HG03135 (cell line): ENCODE data around the gene MDFI.

Experiments
- ATAC-seq: cut with Tn5 transposase; IDR thresholded peaks from one replicate; pipeline ENCODE4 v1.9.1; 2021; ENCODE audit warnings: mild to moderate bottlenecking, moderate library complexity; ENCODE audit not compliant: unreplicated experiment

Gene MDFI

GRCh38 chr6:41648070-41648585 lies 9.9 kb downstream of the MDFI start:
- no peak for ATAC-seq

GRCh38 chr6:41648921-41649320 lies 10.7 kb downstream of the MDFI start:
- no peak for ATAC-seq

- no peak for ATAC-seq
Observed at GRCh38 chr6:41649596-41649995, 11.3 kb downstream of the MDFI start.

GRCh38 chr6:41650120-41650519 lies 11.9 kb downstream of the MDFI start:
- no peak for ATAC-seq

GRCh38 chr6:41651246-41651961 lies 13.1 kb downstream of the MDFI start:
- no peak for ATAC-seq

- no peak for ATAC-seq
Observed at GRCh38 chr6:41651962-41652657, 13.8 kb downstream of the MDFI start.

GRCh38 chr6:41652866-41653652 lies 14.8 kb downstream of the MDFI start:
- ATAC-seq, result no peak

- no peak for ATAC-seq
Observed at GRCh38 chr6:41653691-41654090, 15.4 kb downstream of the MDFI start.

- no peak for ATAC-seq
Observed at GRCh38 chr6:41654151-41654697, 16.0 kb downstream of the MDFI start.

- no peak for ATAC-seq
Observed at GRCh38 chr6:41654698-41655151, 16.5 kb downstream of the MDFI start.

- no peak for ATAC-seq
Observed at GRCh38 chr6:41655176-41655575, 16.9 kb downstream of the MDFI start.

- ATAC-seq, result no peak
Observed at GRCh38 chr6:41655646-41656001, 17.4 kb downstream of the MDFI start.

- ATAC-seq, result no peak
Observed at GRCh38 chr6:41656002-41656691, 17.9 kb downstream of the MDFI start.

- ATAC-seq, result no peak
Observed at GRCh38 chr6:41657131-41658094, 19.1 kb downstream of the MDFI start.

GRCh38 chr6:41658636-41659035 lies 20.4 kb downstream of the MDFI start:
- ATAC-seq, result no peak

GRCh38 chr6:41659935-41660334 lies 21.7 kb downstream of the MDFI start:
- ATAC-seq, result no peak

- ATAC-seq, result no peak
Observed at GRCh38 chr6:41663568-41663967, 25.3 kb downstream of the MDFI start.

- ATAC-seq, result no peak
Observed at GRCh38 chr6:41664271-41664670, 26.0 kb downstream of the MDFI start.

- ATAC-seq, result no peak
Observed at GRCh38 chr6:41667195-41667594, 28.9 kb downstream of the MDFI start.

- no peak for ATAC-seq
Observed at GRCh38 chr6:41668968-41669367, 30.7 kb downstream of the MDFI start.
